Neural progenitor cell (in vitro differentiated cells): ENCODE results near the gene CELSR1.

Experiments used
- CTCF ChIP-seq: fragments of 200-600 bp; sonication (generic); IDR thresholded peaks from 2 replicates; pipeline ENCODE4 v1.5.1; 2017; ENCODE audit warnings: antibody characterized with exemption, mild to moderate bottlenecking
- EZH2 ChIP-seq: fragments of 200-600 bp; sonication (generic); IDR thresholded peaks from 2 replicates; pipeline ENCODE4 v1.6.1; 2017; ENCODE audit warnings: antibody characterized with exemption, mild to moderate bottlenecking, moderate library complexity

- TF ChIP-seq EZH2 (no peak), CTCF (no peak)
Measured at GRCh38 chr22:46546466-46547178, 9.2 kb upstream of the CELSR1 start.
